Heart left ventricle (tissue), 13 donors: ENCODE results near the gene PCLO.

Experiments used
- POLR2A ChIP-seq, 2 donors: fragments of 450-650 bp; IDR thresholded peaks; one replicate each; pipeline ENCODE4 v1.6.1; 2017; ENCODE audit warnings: antibody characterized with exemption in 2 of 2, mild to moderate bottlenecking in 2 of 2, moderate library complexity in 2 of 2
- TF ChIP-seq, protein P1 (sequence below), 12 donors: fragments of 200-600 bp; sonication (generic) in 4 of 12; IDR thresholded peaks; one replicate each; pipeline versions ENCODE4 v1.5.0 to v1.8.0; 2018 to 2022; ENCODE audit warnings: antibody characterized with exemption in 12 of 12, mild to moderate bottlenecking in 5 of 12
- donor health status: ischemic (EF 13 %, LVEDD 7.1; RV severe dilation, severe dysfunction).
- donor health status: DM: no; HTN: yes; CAD: no.
- donor health status: DM: no; HTN: no; CAD: no.
- donor health status: ischemic (EF 25% LVEDD 6.9; RV normal size, moderate dysfunction).
- donor health status: ischemic (EF 25% LVEDD 5.7; RV mildly dilated, moderate dysfunction).
- donor health status: ischemic (EF 35%, LVEDD 5.7; RV mildly dilated, moderate dysfunction).
- donor health status: nonischemic (EF 11% LVEDD 7.7; RV severe dilation, severe dysfunction).
- donor health status: DM: yes; HTN: yes; CAD: no.
- donor health status: PGD.
- donor health status: ischemic (EF 29% LVEDD 5.4; RV normal size, mild dysfunction).
- donor health status: nonischemic (EF 23%, LVEDD 6.1; RV moderate dilation, normal function).

DNA sequence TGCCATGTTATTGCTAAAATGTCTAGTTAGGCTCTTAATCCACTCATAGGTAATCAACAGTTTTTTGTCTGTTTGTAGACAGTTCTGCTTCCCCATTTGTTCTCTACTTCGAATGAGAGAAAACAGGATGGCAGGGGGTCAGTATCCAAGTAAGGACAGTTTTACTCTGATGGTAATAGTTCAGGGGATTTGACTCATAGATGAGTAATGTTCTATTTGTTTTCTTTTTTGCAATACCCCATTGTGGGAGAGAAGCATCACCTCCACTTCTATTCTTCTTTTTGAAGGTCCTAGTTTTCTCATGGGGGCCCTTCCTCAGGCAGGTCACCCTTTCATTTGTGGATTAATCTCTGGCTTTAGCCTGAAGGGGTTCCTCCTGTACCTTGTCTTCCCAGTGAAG lies 13.9 kb downstream of the PCLO start:
- TF ChIP-seq POLR2A (IDR thresholded peaks at IDR 0.05), result no peak
- TF ChIP-seq, protein P1, sequence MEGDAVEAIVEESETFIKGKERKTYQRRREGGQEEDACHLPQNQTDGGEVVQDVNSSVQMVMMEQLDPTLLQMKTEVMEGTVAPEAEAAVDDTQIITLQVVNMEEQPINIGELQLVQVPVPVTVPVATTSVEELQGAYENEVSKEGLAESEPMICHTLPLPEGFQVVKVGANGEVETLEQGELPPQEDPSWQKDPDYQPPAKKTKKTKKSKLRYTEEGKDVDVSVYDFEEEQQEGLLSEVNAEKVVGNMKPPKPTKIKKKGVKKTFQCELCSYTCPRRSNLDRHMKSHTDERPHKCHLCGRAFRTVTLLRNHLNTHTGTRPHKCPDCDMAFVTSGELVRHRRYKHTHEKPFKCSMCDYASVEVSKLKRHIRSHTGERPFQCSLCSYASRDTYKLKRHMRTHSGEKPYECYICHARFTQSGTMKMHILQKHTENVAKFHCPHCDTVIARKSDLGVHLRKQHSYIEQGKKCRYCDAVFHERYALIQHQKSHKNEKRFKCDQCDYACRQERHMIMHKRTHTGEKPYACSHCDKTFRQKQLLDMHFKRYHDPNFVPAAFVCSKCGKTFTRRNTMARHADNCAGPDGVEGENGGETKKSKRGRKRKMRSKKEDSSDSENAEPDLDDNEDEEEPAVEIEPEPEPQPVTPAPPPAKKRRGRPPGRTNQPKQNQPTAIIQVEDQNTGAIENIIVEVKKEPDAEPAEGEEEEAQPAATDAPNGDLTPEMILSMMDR (IDR thresholded peaks at IDR 0.05), result no peak
